Measurements from ENCODE around the gene CHI3L1.

GRCh38 chr1:203199481-203199815 lies 12.9 kb upstream of the CHI3L1 start:
- TF ChIP-seq CTCF (conservative IDR thresholded peaks at IDR 0.05; ENCODE audit: low read length) = no peak
- no peak for TF ChIP-seq EZH2phosphoT487 (IDR thresholded peaks at IDR 0.05; ENCODE audit: borderline replicate concordance, low read depth, low read length)
